Measurements from ENCODE around the gene C17orf50.
A peak's percentile ranks its signal among the peaks of the same experiment; 100 is the strongest.
"Not testable (repeated sequence)": the region's sequence is repeated elsewhere in the genome, so short reads cannot be mapped to it uniquely, and the experiment has no call there.

C17orf50 gene

GRCh38 chr17:35742896-35743477 lies 17.7 kb upstream of the C17orf50 start:
- peaks cover 38% of the 10 kb centered on the region for H3K27me3 Mint-ChIP-seq
- ATAC-seq (no peak), DNase-seq (no peak)
- no peaks in the 10 kb centered on the region for H3K9me3 Mint-ChIP-seq
- peaks cover 8% of the 10 kb centered on the region for H3K4me1 Mint-ChIP-seq
- no peak overlapping the region for H3K27ac Mint-ChIP-seq
- H3K36me3 Mint-ChIP-seq (ENCODE audit: low read depth), result no peaks in the 10 kb centered on the region
- no peak overlapping the region for H3K4me3 Mint-ChIP-seq

- Mint-ChIP-seq H3K36me3 (ENCODE audit: low read depth) (no peaks in the 10 kb centered on the region), H3K27me3 (peaks cover 42% of the 10 kb centered on the region), H3K27ac (no peak overlapping the region), H3K4me3 (no peak overlapping the region), H3K9me3 (no peaks in the 10 kb centered on the region), H3K4me1 (peaks cover 16% of the 10 kb centered on the region)
- no peak for ATAC-seq
- DNase-seq, result peak; percentile 39
Observed at GRCh38 chr17:35743626-35744328, 16.9 kb upstream of the C17orf50 start.

GRCh38 chr17:35744830-35745229 lies 15.9 kb upstream of the C17orf50 start:
- ATAC-seq, result no peak
- Mint-ChIP-seq H3K36me3 (ENCODE audit: low read depth) (no peaks in the 10 kb centered on the region), H3K27ac (no peak overlapping the region), H3K9me3 (no peaks in the 10 kb centered on the region), H3K27me3 (peaks cover 49% of the 10 kb centered on the region), H3K4me1 (peaks cover 25% of the 10 kb centered on the region), H3K4me3 (no peak overlapping the region)
- no peak for DNase-seq

- Mint-ChIP-seq H3K27me3 (peaks cover 51% of the 10 kb centered on the region), H3K27ac (no peak overlapping the region), H3K4me1 (peaks cover 28% of the 10 kb centered on the region), H3K36me3 (ENCODE audit: low read depth) (no peaks in the 10 kb centered on the region), H3K9me3 (no peaks in the 10 kb centered on the region), H3K4me3 (no peak overlapping the region)
- DNase-seq, result no peak
- no peak for ATAC-seq
Observed at GRCh38 chr17:35745246-35745645, 15.4 kb upstream of the C17orf50 start.

GRCh38 chr17:35745749-35746320 lies 14.9 kb upstream of the C17orf50 start:
- no peak overlapping the region for H3K27ac Mint-ChIP-seq
- no peak overlapping the region for H3K4me3 Mint-ChIP-seq
- H3K36me3 Mint-ChIP-seq (ENCODE audit: low read depth), result no peaks in the 10 kb centered on the region
- peaks cover 53% of the 10 kb centered on the region for H3K27me3 Mint-ChIP-seq
- ATAC-seq (no peak), DNase-seq (no peak)
- H3K4me1 Mint-ChIP-seq, result peaks cover 30% of the 10 kb centered on the region
- no peaks in the 10 kb centered on the region for H3K9me3 Mint-ChIP-seq

GRCh38 chr17:35747540-35748017 lies 13.1 kb upstream of the C17orf50 start:
- peaks cover 26% of the 10 kb centered on the region for H3K4me1 Mint-ChIP-seq
- no peaks in the 10 kb centered on the region for H3K36me3 Mint-ChIP-seq (ENCODE audit: low read depth)
- H3K27me3 Mint-ChIP-seq, result peaks cover 45% of the 10 kb centered on the region
- DNase-seq, result peak; percentile 86
- peak; percentile 70 for ATAC-seq
- H3K9me3 Mint-ChIP-seq, result no peaks in the 10 kb centered on the region
- no peak overlapping the region for H3K27ac Mint-ChIP-seq
- H3K4me3 Mint-ChIP-seq, result no peak overlapping the region

- DNase-seq, result peak; percentile 29
- H3K27me3 Mint-ChIP-seq, result peaks cover 40% of the 10 kb centered on the region
- peak; percentile 76 for ATAC-seq
- H3K36me3 Mint-ChIP-seq (ENCODE audit: low read depth), result no peaks in the 10 kb centered on the region
- no peaks in the 10 kb centered on the region for H3K9me3 Mint-ChIP-seq
- peak overlapping the region; percentile 16 for H3K4me3 Mint-ChIP-seq
- H3K27ac Mint-ChIP-seq, result peak overlapping the region; percentile 63
- peaks cover 26% of the 10 kb centered on the region for H3K4me1 Mint-ChIP-seq
Observed at GRCh38 chr17:35748341-35748841, 12.3 kb upstream of the C17orf50 start.

- Mint-ChIP-seq H3K36me3 (ENCODE audit: low read depth) (no peaks in the 10 kb centered on the region), H3K4me3 (no peak overlapping the region), H3K27ac (no peak overlapping the region), H3K9me3 (no peaks in the 10 kb centered on the region), H3K4me1 (peaks cover 26% of the 10 kb centered on the region), H3K27me3 (peaks cover 35% of the 10 kb centered on the region)
- no peak for DNase-seq
- ATAC-seq, result no peak
Observed at GRCh38 chr17:35748979-35749378, 11.7 kb upstream of the C17orf50 start.

GRCh38 chr17:35749560-35750412 lies 10.9 kb upstream of the C17orf50 start:
- H3K36me3 Mint-ChIP-seq (ENCODE audit: low read depth), result no peaks in the 10 kb centered on the region
- peaks cover 26% of the 10 kb centered on the region for H3K4me1 Mint-ChIP-seq
- DNase-seq (peak; percentile 45), ATAC-seq (no peak)
- H3K9me3 Mint-ChIP-seq, result no peaks in the 10 kb centered on the region
- H3K27ac Mint-ChIP-seq, result peak overlapping the region; percentile 54
- H3K4me3 Mint-ChIP-seq, result peak overlapping the region; percentile 8
- peaks cover 30% of the 10 kb centered on the region for H3K27me3 Mint-ChIP-seq

- Mint-ChIP-seq H3K4me1 (peaks cover 26% of the 10 kb centered on the region), H3K9me3 (no peaks in the 10 kb centered on the region), H3K36me3 (ENCODE audit: low read depth) (no peaks in the 10 kb centered on the region), H3K27ac (no peak overlapping the region), H3K4me3 (no peak overlapping the region), H3K27me3 (peaks cover 30% of the 10 kb centered on the region)
- ATAC-seq, result no peak
- DNase-seq, result no peak
Observed at GRCh38 chr17:35750526-35751395, 9.9 kb upstream of the C17orf50 start.

- not testable (repeated sequence) for H3K36me3 Mint-ChIP-seq (ENCODE audit: low read depth); ATAC-seq; H3K27ac Mint-ChIP-seq; H3K4me3 Mint-ChIP-seq; H3K9me3 Mint-ChIP-seq; DNase-seq
- H3K4me1 Mint-ChIP-seq, result peaks cover 26% of the 10 kb centered on the region
- peaks cover 30% of the 10 kb centered on the region for H3K27me3 Mint-ChIP-seq
Observed at GRCh38 chr17:35751541-35751940, 9.1 kb upstream of the C17orf50 start.

GRCh38 chr17:35752471-35752870 lies 8.2 kb upstream of the C17orf50 start:
- DNase-seq, result no peak
- Mint-ChIP-seq H3K9me3 (no peaks in the 10 kb centered on the region), H3K36me3 (ENCODE audit: low read depth) (no peaks in the 10 kb centered on the region), H3K4me1 (peaks cover 26% of the 10 kb centered on the region), H3K4me3 (no peak overlapping the region), H3K27me3 (peaks cover 30% of the 10 kb centered on the region), H3K27ac (no peak overlapping the region)
- ATAC-seq, result no peak

- peaks cover 23% of the 10 kb centered on the region for H3K4me1 Mint-ChIP-seq
- no peak within 1 kb of the TSS for H3K27ac Mint-ChIP-seq
- DNase-seq (no peak), ATAC-seq (no peak)
- no peaks in the 10 kb centered on the region for H3K36me3 Mint-ChIP-seq (ENCODE audit: low read depth)
- H3K9me3 Mint-ChIP-seq, result no peaks in the 10 kb centered on the region
- peaks cover 30% of the 10 kb centered on the region for H3K27me3 Mint-ChIP-seq
- H3K4me3 Mint-ChIP-seq, result no peak within 1 kb of the TSS
Observed at GRCh38 chr17:35752945-35753764, 7.5 kb upstream of the C17orf50 start, which contains the start of gene GAS2L2. Gene GAS2L2, minus strand, starts transcription at chr17:35753239. Its CDS starts 389 bp downstream, at chr17:35752850.

All from activated naive CD8-positive, alpha-beta T cell treated with anti-CD3 and anti-CD28 coated beads, Interleukin-2, amount 50 U/mL, for 24 hours (primary cell).